RCC 7860 (cell line): ENCODE measurements around the gene FSD1.
"Not testable (repeated sequence)": the region's sequence is repeated elsewhere in the genome, so short reads cannot be mapped to it uniquely, and the experiment has no call there.

Source experiments
- DNase-seq: peaks from one replicate; pipeline ENCODE4 v3.0.0-alpha.2; 2015; ENCODE audit warnings: low spot score
- FAIRE-seq: peaks from 2 replicates; lab custom pipeline; 2012; peaks lifted over from hg19 to GRCh38; lab: Jason Lieb, UNC

Gene FSD1

DNA sequence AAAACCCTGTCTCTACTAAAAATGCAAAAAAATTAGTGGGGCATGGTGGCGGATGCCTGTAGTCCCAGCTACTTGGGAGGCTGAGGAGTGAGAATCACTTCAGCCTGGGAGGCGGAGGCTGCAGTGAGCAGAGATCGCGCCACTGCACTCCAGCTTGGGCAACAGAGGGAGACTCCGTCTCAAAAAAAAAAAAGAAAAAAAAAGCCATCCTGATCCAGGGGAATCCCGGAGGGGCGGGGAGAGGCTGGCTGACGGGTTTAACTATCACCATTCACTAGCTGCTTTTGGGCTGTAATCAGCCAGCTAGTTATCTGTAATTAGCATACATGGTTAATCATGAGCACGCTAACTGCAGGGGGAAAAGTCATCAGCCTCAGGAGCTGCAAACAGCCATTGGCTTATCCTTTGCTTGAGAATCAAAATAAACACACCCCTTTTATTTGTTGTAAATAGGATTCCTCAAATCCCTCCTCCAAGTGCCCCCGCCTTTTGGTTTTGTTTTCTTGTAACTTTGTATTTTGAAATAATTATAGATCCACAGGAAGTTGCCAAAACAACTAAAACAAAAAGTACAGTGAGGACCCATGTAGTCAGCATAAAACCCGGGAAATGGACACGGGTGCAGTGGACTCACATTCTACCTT, 9.6 kb downstream of the FSD1 start:
- DNase-seq (no peak), FAIRE-seq (no peak)

DNA sequence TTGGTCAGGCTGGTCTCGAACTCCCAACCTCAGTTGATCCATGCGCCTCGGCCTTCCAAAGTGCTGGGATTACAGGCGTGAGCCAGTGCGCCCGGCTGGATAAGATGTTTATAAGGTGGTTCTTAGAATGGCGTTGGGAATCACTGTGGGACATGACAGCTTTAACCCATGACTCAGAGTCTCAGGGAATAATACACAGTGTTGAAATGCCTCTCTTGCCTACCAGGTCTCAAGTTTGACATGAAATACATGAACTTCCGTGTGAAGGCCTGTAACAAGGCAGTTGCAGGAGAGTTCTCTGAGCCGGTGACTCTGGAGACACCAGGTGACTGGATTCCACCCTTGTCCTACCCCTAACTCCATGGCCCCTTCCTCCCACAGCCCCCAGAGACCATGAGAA, 12.6 kb downstream of the FSD1 start:
- DNase-seq (no peak), FAIRE-seq (no peak)

DNA sequence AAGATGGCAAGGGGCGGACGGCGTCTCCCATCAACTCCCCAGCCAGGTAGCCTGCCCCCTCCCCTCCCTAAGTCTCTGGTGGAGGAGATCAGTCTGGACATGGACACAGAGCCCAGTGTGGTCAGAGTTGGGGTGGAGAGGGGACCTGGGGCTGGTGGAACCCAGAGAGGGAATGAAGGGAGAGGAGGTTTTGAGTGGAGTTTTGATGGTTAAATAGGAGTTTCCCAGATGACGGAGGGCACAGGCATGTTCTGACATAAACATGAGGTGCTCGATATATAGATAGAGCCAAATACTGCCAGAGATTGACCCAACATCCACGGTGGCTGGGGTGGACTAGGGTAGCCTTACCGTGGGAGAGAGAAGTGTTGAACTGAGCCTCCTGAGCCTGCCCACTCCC, 14.1 kb downstream of the FSD1 start:
- FAIRE-seq (no peak), DNase-seq (no peak)

GRCh38 chr19:4319067-4319718, 14.8 kb downstream of the FSD1 start:
- DNase-seq, result no peak
- FAIRE-seq, result no peak

- FAIRE-seq, result no peak
- DNase-seq, result no peak
Measured at GRCh38 chr19:4320419-4320818, 16.0 kb downstream of the FSD1 start.

GRCh38 chr19:4322942-4323665, 18.7 kb downstream of the FSD1 start:
- no peak for FAIRE-seq
- no peak for DNase-seq

GRCh38 chr19:4323692-4324091, 19.3 kb downstream of the FSD1 start:
- DNase-seq, result no peak
- no peak for FAIRE-seq

DNA sequence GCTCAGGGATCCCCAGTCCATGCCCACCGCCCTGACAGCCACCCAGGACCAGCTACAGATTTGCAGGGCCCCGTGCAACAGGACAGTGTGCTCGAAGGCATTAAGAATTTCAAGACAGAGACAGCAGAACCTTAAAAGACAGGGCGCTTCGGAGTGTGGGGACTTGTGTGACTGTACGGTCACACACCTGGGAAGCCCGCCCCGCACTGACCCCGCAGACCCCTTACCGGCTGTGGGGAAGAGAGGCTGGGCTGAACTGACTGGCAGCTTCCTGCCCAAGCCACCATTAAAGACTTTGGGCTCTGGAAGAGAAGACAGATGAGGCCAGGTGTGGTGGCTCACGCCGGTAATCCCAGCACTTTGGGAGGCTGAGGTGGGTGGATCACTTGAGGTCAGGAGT, 19.8 kb downstream of the FSD1 start:
- DNase-seq (no peak), FAIRE-seq (no peak)

DNA sequence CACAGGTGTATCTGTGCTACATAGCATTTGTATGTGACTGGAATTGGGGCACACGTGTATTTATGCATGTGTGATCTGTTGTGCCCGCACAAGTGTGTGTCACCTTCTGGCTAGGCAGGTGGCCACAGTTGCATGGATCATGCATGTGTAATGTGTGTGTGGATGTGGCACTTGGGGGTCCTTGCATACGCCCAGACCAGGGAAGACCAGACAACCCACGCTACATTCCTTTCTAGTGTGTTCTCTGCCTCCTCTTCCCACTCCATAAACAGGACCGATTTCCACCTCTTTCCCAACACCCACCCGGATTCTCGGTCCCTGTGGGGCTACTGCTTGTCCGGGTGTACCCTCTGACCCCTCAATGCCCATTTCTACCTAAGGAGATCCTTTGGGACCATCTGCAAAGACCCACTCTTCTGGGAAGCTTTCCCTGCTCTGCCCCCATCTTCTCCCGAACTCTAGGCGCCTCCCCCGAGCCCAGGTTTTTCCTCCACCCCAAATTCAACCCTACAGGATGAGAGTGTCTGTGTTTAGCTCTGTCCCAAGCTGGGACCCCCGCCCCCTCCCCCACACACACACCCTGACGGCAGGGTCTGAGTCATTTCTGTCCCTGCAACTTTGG, 21.9 kb downstream of the FSD1 start:
- DNase-seq, result no peak
- FAIRE-seq, result no peak

- DNase-seq (no peak), FAIRE-seq (no peak)
Measured at GRCh38 chr19:4326837-4327251, 22.4 kb downstream of the FSD1 start.

GRCh38 chr19:4327252-4327876, 23.0 kb downstream of the FSD1 start:
- DNase-seq, result no peak
- FAIRE-seq, result no peak

DNA sequence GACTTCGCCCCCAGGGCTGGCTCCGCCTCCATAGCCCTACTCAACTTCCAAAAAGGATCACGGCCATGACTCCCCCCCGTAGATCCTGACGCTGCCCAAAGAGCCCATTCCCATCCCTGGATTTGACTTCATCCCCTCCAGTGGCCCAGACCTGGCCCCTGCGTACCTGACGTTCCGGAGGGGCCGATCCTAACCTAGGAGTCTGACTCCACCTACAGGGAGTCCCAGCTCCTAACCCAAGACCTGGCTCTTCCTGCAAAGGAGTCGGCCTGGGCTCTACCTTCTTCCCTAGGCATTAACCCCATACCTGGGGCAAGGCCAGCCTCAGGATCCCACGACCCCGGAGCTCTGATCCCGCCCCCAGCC, 23.5 kb downstream of the FSD1 start:
- FAIRE-seq, result no peak

DNA sequence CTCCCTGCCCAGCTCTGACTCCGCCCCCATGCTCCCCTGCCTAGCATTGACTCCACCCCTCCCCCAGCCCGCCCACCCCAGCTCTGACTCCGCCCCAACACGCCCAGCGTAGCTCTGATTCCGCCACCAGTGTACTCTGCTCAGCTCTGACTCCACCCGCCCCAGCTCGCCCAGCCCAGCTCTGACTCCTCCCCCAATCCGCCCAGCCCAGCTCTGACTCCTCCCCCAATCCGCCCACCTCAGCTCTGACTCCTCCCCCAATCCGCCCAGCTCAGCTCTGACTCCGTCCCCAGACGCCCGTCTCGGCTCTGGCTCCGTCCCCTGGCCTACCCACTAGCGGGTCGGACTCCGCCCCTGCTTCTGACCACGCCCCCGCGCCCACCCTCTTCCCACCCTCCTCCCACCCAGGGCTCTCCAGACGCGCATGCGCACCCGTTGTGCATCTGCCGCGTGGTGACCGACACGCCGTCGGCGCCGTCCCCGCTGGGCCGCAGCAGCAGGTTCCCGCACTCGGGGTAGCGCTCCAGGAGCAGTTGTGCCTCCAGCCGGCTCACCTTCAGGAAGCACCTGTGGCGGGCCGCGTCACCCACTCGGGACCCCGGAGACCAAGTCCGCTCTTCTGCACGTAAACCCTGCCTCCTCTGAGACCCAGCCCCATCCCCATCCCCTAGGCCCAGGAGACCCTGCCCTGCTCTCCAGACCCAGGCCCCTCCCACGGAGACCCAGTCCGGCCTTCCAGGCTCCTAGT, 24.0 kb downstream of the FSD1 start:
- FAIRE-seq, result no peak
- DNase-seq, result peak; percentile 82

More for the DNA sequence above, 23.5 kb downstream of the FSD1 start:
- DNase-seq, result no peak

DNA sequence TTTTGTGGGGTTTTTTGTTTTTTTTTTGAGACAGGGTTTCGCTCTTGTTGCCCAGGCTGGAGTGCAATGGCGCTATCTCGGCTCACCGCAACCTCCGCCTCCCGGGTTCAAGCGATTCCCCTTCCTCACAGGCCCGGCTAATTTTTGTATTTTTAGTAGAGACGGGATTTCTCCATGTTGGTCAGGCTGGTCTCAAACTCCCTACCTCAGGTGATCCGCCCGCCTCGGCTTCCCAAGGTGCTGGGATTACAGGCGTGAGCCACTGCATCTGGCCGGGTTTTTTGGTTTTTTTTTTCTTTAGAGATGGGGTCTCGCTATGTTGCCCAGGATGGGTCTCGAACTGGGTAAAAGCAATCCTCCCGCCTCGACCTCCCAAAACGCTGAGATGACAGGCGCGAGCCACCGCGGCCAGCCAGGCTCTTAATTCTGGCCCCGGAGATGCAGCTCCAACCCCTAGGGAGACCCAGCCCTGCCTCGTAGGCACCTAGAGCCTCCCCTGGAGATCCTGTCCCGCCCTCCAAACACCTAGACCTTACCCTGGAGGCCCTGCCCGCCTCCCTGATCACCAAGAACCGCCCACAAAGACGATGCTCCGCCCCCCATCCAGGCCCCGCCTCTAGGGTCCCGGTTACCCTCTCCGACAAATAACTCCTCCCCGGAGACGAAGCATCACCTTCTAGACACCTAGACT, 24.7 kb downstream of the FSD1 start:
- DNase-seq, FAIRE-seq: not testable (repeated sequence)

- no peak for DNase-seq
- FAIRE-seq, result no peak
Measured at GRCh38 chr19:4329858-4330257, 25.5 kb downstream of the FSD1 start.

DNA sequence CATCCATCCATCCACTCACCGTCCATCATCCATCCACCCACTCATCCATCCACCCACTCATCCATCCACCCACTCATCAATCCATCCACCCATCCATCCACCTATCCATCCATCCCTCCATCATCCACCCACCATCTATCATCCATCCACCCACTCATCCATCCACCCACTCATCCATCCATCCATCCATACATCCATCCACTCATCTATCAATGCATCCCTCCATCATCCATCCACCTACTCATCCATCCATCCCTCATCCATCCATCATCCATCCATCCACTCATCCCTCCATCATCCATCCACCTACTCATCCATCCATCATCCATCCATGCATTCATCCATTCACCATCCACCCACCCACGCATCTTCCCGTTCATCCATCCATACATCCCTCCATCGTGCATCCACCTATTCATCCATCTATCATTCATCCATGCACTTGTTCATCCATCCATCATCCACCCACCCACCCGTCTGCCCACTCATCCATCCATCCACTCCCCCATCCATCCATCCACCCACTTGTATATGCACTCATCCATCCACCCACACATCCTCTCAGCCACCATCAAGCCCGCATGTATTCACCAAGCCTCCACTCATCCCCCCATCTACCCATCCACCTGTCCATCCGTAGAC, 30.7 kb downstream of the FSD1 start:
- no peak for FAIRE-seq
- DNase-seq, result no peak

- FAIRE-seq (no peak), DNase-seq (peak; percentile 19)
Measured at GRCh38 chr19:4337906-4338440, 33.6 kb downstream of the FSD1 start.

DNA sequence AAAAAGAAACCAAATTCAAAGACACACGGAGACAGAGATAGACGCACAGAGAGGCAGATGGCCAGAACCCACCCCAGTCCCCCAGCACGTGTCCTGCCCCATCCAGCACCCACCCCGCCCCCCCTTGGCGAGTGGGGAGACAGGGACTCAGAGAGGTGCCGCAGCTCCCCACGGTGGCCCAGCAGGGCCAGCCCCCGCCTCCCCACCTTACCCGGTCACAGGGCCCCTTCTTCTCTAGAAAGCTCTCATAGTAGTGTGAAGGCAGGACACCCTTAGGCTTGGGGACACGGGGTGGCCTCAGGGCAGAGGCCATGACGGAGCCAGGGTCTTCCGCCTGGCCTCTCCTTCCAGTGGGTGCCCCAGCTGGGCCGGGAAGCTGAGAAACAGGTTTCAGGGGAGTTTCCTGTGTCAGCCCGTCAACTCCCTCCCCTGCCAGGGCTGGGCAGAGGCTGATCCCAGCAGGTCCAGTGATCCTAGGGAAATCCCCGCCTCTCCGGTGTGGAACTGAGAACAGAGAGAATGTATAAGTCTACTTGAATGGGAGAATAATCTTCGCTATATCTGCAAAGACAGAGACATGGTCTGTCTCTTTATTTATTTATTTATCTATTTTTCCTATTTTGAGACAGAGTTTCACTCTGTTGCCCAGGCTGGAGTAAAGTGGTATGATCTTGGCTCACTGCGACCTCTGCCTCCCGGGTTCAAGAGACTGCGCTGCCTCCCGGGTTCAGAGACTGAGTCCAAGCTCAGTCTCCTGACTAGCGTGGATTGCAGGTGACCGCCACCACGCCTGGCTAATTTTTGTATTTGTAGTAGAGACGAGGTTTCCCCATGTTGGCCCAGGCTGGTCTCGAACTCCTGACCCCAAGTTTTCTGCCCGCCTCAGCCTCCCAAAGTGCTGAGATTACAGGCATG, 34.3 kb downstream of the FSD1 start, which contains the start of gene STAP2:
TSS of gene STAP2 (minus strand) at position 387 of the 915 bp plus-strand sequence. CDS start at position 313, 74 bp downstream.
- FAIRE-seq (no peak), DNase-seq (peak; percentile 52)
